ENCODE measurements around the gene MYO19.

DNA sequence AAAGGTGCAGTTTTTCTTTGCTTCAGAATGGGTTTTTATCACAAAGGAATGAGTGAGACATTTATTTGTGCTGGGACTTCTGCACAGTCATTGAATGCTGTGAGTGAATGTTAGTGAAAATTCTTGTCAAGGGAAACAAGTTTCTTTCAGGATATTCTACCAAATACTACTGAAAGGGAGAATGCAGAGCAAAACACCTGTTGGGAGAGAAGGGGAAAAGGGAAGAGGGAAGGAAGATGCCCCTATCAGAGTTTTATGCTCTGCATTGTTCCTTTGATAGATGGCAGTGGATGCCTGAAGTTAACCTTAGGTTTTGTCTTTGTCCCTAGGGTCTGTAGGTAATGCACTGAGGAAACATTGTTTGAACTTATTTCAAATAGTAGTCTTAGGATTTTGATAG, 13.1 kb upstream of the MYO19 start:
- TF ChIP-seq, protein P1, sequence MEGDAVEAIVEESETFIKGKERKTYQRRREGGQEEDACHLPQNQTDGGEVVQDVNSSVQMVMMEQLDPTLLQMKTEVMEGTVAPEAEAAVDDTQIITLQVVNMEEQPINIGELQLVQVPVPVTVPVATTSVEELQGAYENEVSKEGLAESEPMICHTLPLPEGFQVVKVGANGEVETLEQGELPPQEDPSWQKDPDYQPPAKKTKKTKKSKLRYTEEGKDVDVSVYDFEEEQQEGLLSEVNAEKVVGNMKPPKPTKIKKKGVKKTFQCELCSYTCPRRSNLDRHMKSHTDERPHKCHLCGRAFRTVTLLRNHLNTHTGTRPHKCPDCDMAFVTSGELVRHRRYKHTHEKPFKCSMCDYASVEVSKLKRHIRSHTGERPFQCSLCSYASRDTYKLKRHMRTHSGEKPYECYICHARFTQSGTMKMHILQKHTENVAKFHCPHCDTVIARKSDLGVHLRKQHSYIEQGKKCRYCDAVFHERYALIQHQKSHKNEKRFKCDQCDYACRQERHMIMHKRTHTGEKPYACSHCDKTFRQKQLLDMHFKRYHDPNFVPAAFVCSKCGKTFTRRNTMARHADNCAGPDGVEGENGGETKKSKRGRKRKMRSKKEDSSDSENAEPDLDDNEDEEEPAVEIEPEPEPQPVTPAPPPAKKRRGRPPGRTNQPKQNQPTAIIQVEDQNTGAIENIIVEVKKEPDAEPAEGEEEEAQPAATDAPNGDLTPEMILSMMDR (IDR thresholded peaks at IDR 0.05; ENCODE audit: insufficient read depth, low read length), result no peak
- TF ChIP-seq POLR2AphosphoS5 (IDR thresholded peaks at IDR 0.05; ENCODE audit: low read depth), result no peak
- TF ChIP-seq GABPA (IDR thresholded peaks at IDR 0.05; ENCODE audit: low read depth), result no peak
- TF ChIP-seq, protein P2, sequence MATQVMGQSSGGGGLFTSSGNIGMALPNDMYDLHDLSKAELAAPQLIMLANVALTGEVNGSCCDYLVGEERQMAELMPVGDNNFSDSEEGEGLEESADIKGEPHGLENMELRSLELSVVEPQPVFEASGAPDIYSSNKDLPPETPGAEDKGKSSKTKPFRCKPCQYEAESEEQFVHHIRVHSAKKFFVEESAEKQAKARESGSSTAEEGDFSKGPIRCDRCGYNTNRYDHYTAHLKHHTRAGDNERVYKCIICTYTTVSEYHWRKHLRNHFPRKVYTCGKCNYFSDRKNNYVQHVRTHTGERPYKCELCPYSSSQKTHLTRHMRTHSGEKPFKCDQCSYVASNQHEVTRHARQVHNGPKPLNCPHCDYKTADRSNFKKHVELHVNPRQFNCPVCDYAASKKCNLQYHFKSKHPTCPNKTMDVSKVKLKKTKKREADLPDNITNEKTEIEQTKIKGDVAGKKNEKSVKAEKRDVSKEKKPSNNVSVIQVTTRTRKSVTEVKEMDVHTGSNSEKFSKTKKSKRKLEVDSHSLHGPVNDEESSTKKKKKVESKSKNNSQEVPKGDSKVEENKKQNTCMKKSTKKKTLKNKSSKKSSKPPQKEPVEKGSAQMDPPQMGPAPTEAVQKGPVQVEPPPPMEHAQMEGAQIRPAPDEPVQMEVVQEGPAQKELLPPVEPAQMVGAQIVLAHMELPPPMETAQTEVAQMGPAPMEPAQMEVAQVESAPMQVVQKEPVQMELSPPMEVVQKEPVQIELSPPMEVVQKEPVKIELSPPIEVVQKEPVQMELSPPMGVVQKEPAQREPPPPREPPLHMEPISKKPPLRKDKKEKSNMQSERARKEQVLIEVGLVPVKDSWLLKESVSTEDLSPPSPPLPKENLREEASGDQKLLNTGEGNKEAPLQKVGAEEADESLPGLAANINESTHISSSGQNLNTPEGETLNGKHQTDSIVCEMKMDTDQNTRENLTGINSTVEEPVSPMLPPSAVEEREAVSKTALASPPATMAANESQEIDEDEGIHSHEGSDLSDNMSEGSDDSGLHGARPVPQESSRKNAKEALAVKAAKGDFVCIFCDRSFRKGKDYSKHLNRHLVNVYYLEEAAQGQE (IDR thresholded peaks at IDR 0.05; ENCODE audit: insufficient replicate concordance, low read depth), result no peak
